DOHH2 (cell line): ENCODE data around the gene COL25A1.

Source experiments
- CTCF ChIP-seq: fragments of 200-600 bp; sonication (generic); IDR thresholded peaks from one replicate; pipeline ENCODE4 v1.5.1; 2014; ENCODE audit warnings: antibody characterized with exemption, mild to moderate bottlenecking, low read depth, low read length; ENCODE audit not compliant: poor library complexity, severe bottlenecking
- EZH2phosphoT487 ChIP-seq: fragments of 200-600 bp; sonication (generic); IDR thresholded peaks from 2 replicates; pipeline ENCODE4 v1.6.1; 2017; ENCODE audit warnings: borderline replicate concordance, mild to moderate bottlenecking, antibody characterized with exemption, low read length, moderate library complexity, mixed read lengths

DNA sequence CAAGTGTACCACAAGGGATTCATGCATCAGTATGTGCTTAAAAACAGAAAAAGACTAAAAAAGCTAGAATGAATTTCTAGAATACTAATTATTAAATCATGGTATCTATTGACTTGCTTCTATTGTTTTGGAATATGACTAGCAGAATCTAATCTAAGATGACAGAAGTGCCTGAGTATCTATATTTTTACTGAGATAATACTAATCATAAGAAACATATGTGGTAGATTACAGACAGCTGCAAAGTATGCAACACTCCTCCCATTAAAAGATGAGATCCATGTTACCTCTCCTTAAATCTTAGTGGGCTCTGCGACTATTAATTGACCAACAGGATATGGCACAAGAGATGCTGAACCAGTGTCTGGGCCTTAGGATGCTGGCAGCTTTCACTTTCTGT is 89.4 kb downstream of the COL25A1 start:
- no peak for TF ChIP-seq CTCF
- TF ChIP-seq EZH2phosphoT487: no peak
